ENCODE results near the gene PTPRN2. TPM values are rescaled to one million over a fixed set of nuclear protein-coding genes. Genes with fewer than 3 reads are reported as not detected.
"Not testable (repeated sequence)": the region's sequence is repeated elsewhere in the genome, so short reads cannot be mapped to it uniquely, and the experiment has no call there.

The PTPRN2 gene
- total RNA-seq, 2 experiments from 2014 or later = 0.70 TPM; not detected in 1

GRCh38 chr7:157726764-157727163 is 860.9 kb downstream of the PTPRN2 start:
- intact Hi-C loops (cut with micrococcal nuclease; ENCODE audit: unreplicated experiment) = no loop called here
- Histone ChIP-seq H2AFZ (ENCODE audit: low read length) (no peak overlapping the region), H3K4me1 (ENCODE audit: insufficient read depth, low read length, poor library complexity, severe bottlenecking) (no peaks in the 10 kb centered on the region), H3K9me2 (ENCODE audit: insufficient read depth, low read length) (no peaks in the 10 kb centered on the region), H4K20me1 (ENCODE audit: insufficient read depth, low read length) (no peaks in the 10 kb centered on the region), H3K9me3 (ENCODE audit: low read length) (no peaks in the 10 kb centered on the region), H3K79me2 (ENCODE audit: insufficient read depth, low read depth, low read length) (no peaks in the 10 kb centered on the region), H3K4me2 (ENCODE audit: low read length) (no peak overlapping the region), H3K27ac (ENCODE audit: low read depth, low read length, poor library complexity, severe bottlenecking) (no peak overlapping the region), H3K4me3 (ENCODE audit: low read depth, low read length, poor library complexity, severe bottlenecking) (no peak overlapping the region), H3K36me3 (ENCODE audit: insufficient read depth, low read length) (no peaks in the 10 kb centered on the region)
- CTCF ChIA-PET (ENCODE audit: unreplicated experiment) = no interaction called here
- POLR2A ChIA-PET = no interaction called here
- BruUV-seq (replicated peaks) = no TSS peak
- TF ChIP-seq CTCF (conservative IDR thresholded peaks at IDR 0.05; ENCODE audit: low read length) (no peak), EZH2phosphoT487 (IDR thresholded peaks at IDR 0.05; ENCODE audit: borderline replicate concordance, low read depth, low read length) (no peak)
- no peak for DNase-seq (ENCODE audit: low spot score)

GRCh38 chr7:157725312-157725711 is 862.3 kb downstream of the PTPRN2 start:
- H3K9me2 ChIP-seq (ENCODE audit: insufficient read depth, low read length); H3K4me1 ChIP-seq (ENCODE audit: insufficient read depth, low read length, poor library complexity, severe bottlenecking); H3K79me2 ChIP-seq (ENCODE audit: insufficient read depth, low read depth, low read length); H3K4me3 ChIP-seq (ENCODE audit: low read depth, low read length, poor library complexity, severe bottlenecking); CTCF ChIA-PET (ENCODE audit: unreplicated experiment); intact Hi-C loops (cut with micrococcal nuclease; ENCODE audit: unreplicated experiment); H3K4me2 ChIP-seq (ENCODE audit: low read length); H4K20me1 ChIP-seq (ENCODE audit: insufficient read depth, low read length); POLR2A ChIA-PET; H3K27ac ChIP-seq (ENCODE audit: low read depth, low read length, poor library complexity, severe bottlenecking); H2AFZ ChIP-seq (ENCODE audit: low read length); BruUV-seq (replicated peaks); H3K36me3 ChIP-seq (ENCODE audit: insufficient read depth, low read length); H3K9me3 ChIP-seq (ENCODE audit: low read length); DNase-seq (ENCODE audit: low spot score): not testable (repeated sequence)

DNA sequence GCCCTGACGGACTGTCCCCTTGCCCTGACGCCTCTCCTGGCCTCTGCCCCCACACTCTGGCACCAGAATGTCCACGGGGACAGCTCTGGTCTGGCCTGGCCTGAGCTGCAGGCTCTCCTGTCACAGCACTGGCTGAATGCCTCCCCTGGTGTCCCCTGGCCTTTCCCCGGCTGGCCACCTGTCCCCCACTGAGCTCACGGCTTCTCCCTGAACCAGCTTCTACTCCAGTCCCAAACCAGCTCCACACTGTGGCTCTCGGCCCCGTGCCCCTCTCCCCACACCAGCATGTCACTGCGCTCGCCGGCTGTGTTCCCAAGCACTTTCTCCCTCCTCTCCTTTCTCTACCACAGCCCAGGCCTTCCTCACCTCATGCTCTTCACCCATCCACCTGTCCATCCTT is 864.4 kb downstream of the PTPRN2 start:
- POLR2A ChIA-PET = no interaction called here
- CTCF ChIA-PET (ENCODE audit: unreplicated experiment) = no interaction called here
- no peak for TF ChIP-seq EZH2phosphoT487 (IDR thresholded peaks at IDR 0.05; ENCODE audit: borderline replicate concordance, low read depth, low read length)
- no peak for TF ChIP-seq CTCF (conservative IDR thresholded peaks at IDR 0.05; ENCODE audit: low read length)
- intact Hi-C loops (cut with micrococcal nuclease; ENCODE audit: unreplicated experiment) = no loop called here
- Histone ChIP-seq H3K9me3 (ENCODE audit: low read length) (no peaks in the 10 kb centered on the region), H3K4me1 (ENCODE audit: insufficient read depth, low read length, poor library complexity, severe bottlenecking) (no peaks in the 10 kb centered on the region), H3K36me3 (ENCODE audit: insufficient read depth, low read length) (no peaks in the 10 kb centered on the region), H4K20me1 (ENCODE audit: insufficient read depth, low read length) (no peaks in the 10 kb centered on the region), H3K4me3 (ENCODE audit: low read depth, low read length, poor library complexity, severe bottlenecking) (no peak overlapping the region), H3K27ac (ENCODE audit: low read depth, low read length, poor library complexity, severe bottlenecking) (no peak overlapping the region), H3K9me2 (ENCODE audit: insufficient read depth, low read length) (no peaks in the 10 kb centered on the region), H2AFZ (ENCODE audit: low read length) (no peak overlapping the region), H3K79me2 (ENCODE audit: insufficient read depth, low read depth, low read length) (no peaks in the 10 kb centered on the region), H3K4me2 (ENCODE audit: low read length) (no peak overlapping the region)
- DNase-seq (ENCODE audit: low spot score) = no peak
- no TSS peak for BruUV-seq (replicated peaks)

Data from OCI-LY7 (cell line).